SK-N-SH treated with all-trans-retinoic acid at 6 μM for 48 hours (cell line): Measurements from ENCODE around the gene MS4A3.
"Not testable (repeated sequence)": the region's sequence is repeated elsewhere in the genome, so short reads cannot be mapped to it uniquely, and the experiment has no call there.

Experiments used
- ATAC-seq: fragments of 200-7000 bp; cut with Tn5 transposase; 3 replicates; pipeline ENCODE4 v1.9.1; 2020; ENCODE audit warnings: mild to moderate bottlenecking, moderate library complexity
- ARNTL ChIP-seq: fragments of 450-650 bp; formaldehyde crosslinking; IDR thresholded peaks from 2 replicates; pipeline ENCODE4 v1.5.0; 2020; ENCODE audit warnings: low read depth, mild to moderate bottlenecking, moderate library complexity, borderline replicate concordance
- BACH2 ChIP-seq: fragments of 250-450 bp; sonication (Bioruptor Pico); IDR thresholded peaks from 2 replicates; pipeline ENCODE4 v1.9.0; 2021; ENCODE audit warnings: mild to moderate bottlenecking, borderline replicate concordance
- CSDC2 ChIP-seq: fragments of 250-450 bp; sonication (Bioruptor Pico); IDR thresholded peaks from 2 replicates; pipeline ENCODE4 v1.5.0; 2020; ENCODE audit warnings: mild to moderate bottlenecking, moderate library complexity
- GLIS3 ChIP-seq: fragments of 250-450 bp; sonication (Bioruptor Pico); IDR thresholded peaks from 2 replicates; pipeline ENCODE4 v1.5.0; 2020; ENCODE audit warnings: mild to moderate bottlenecking, moderate library complexity
- ISL1 ChIP-seq: fragments of 250-450 bp; sonication (Bioruptor Pico); IDR thresholded peaks from 2 replicates; pipeline ENCODE4 v2.1.2; 2022; ENCODE audit warnings: mild to moderate bottlenecking, moderate library complexity
- OSR1 ChIP-seq: fragments of 250-450 bp; sonication (Bioruptor Pico); IDR thresholded peaks from 2 replicates; pipeline ENCODE4 v1.8.0; 2022; ENCODE audit warnings: moderate library complexity, mild to moderate bottlenecking, inconsistent platforms
- PPARA ChIP-seq: fragments of 250-450 bp; sonication (Bioruptor Pico); IDR thresholded peaks from 2 replicates; pipeline ENCODE4 v1.5.0; 2020; ENCODE audit warnings: mild to moderate bottlenecking, borderline replicate concordance
- RARB ChIP-seq: fragments of 250-450 bp; sonication (Bioruptor Pico); IDR thresholded peaks from 2 replicates; pipeline ENCODE4 v1.8.0; 2021; ENCODE audit warnings: mild to moderate bottlenecking, moderate library complexity
- SNAI2 ChIP-seq: fragments of 250-450 bp; sonication (Bioruptor Pico); IDR thresholded peaks from 2 replicates; pipeline ENCODE4 v1.5.0; 2020; ENCODE audit warnings: mild to moderate bottlenecking, moderate library complexity
- TCF4 ChIP-seq: fragments of 250-450 bp; sonication (Bioruptor Pico); IDR thresholded peaks from 2 replicates; pipeline ENCODE4 v1.8.0; 2021; ENCODE audit warnings: mild to moderate bottlenecking, moderate library complexity, borderline replicate concordance
- TOX ChIP-seq: fragments of 250-450 bp; sonication (Bioruptor Pico); IDR thresholded peaks from 2 replicates; pipeline ENCODE4 v1.8.0; 2021; ENCODE audit warnings: mild to moderate bottlenecking, moderate library complexity, borderline replicate concordance
- ZC3H10 ChIP-seq: fragments of 250-450 bp; sonication (Bioruptor Pico); IDR thresholded peaks from 2 replicates; pipeline ENCODE4 v1.5.1; 2021; ENCODE audit warnings: mild to moderate bottlenecking, moderate library complexity
- ZFP3 ChIP-seq: fragments of 250-450 bp; sonication (Bioruptor Pico); IDR thresholded peaks from 2 replicates; pipeline ENCODE4 v1.5.0; 2020; ENCODE audit warnings: mild to moderate bottlenecking, moderate library complexity
- ZFP30 ChIP-seq: fragments of 450-650 bp; formaldehyde crosslinking; IDR thresholded peaks from 2 replicates; pipeline ENCODE4 v1.5.0; 2022; ENCODE audit warnings: mild to moderate bottlenecking, moderate library complexity
- ZNF565 ChIP-seq: fragments of 450-650 bp; formaldehyde crosslinking; conservative IDR thresholded peaks from 2 replicates; pipeline ENCODE4 v1.5.0; 2020; ENCODE audit warnings: low read depth, mild to moderate bottlenecking, moderate library complexity
- ZNF70 ChIP-seq: fragments of 450-650 bp; formaldehyde crosslinking; IDR thresholded peaks from 2 replicates; pipeline ENCODE4 v1.5.0; 2020; ENCODE audit warnings: mild to moderate bottlenecking, moderate library complexity
- ZNF8 ChIP-seq: fragments of 450-650 bp; formaldehyde crosslinking; IDR thresholded peaks from 2 replicates; pipeline ENCODE4 v1.5.0; 2020; ENCODE audit warnings: mild to moderate bottlenecking, moderate library complexity
- TF ChIP-seq, protein P1 (sequence below): fragments of 250-450 bp; sonication (Bioruptor Pico); IDR thresholded peaks from 2 replicates; pipeline ENCODE4 v1.5.0; 2020; ENCODE audit warnings: mild to moderate bottlenecking, moderate library complexity
- TF ChIP-seq, protein P2 (sequence below): fragments of 250-450 bp; sonication (Bioruptor Pico); IDR thresholded peaks from 2 replicates; pipeline ENCODE4 v1.8.0; 2021; ENCODE audit warnings: low read depth, mild to moderate bottlenecking, moderate library complexity, borderline replicate concordance
- TF ChIP-seq, protein P3 (sequence below): fragments of 250-450 bp; sonication (Bioruptor Pico); IDR thresholded peaks from 2 replicates; pipeline ENCODE4 v1.5.1; 2021; ENCODE audit warnings: mild to moderate bottlenecking, moderate library complexity
- TF ChIP-seq, protein P4 (sequence below): fragments of 250-450 bp; sonication (Bioruptor Pico); IDR thresholded peaks from 2 replicates; pipeline ENCODE4 v1.5.1; 2020; ENCODE audit warnings: low read depth, mild to moderate bottlenecking, moderate library complexity

The MS4A3 gene

DNA sequence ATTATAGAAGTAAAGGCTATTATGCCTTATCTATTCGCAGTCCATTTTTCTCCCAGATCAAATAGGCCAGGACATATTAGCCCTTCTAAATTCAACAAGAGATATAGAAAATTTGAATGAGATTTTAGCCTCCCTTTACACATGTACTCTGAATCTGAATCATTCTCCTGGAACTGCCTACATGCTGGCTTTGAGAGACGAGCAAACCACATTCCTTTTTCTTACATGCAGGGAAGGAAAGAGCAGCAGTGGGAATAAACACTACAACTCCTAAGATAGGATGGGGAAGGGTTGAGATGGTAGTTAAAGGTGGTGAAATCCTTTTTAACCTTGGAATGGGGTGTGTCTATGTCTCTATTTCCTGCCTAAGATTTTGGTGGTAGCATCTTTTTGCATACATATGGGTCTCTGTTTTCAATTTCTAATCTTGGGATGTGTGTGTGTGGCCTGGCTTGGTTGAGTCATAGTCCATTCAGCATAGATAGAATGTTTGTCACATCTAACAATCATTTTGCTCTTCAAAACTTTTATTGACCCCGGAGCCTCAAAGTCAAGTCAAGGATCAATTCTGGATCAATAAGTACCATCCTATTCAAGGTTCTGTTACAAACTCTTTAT lies 27.3 kb upstream of the MS4A3 start:
- no peak for TF ChIP-seq ZFP3 (CRISPR knock-in tag)
- no peak for TF ChIP-seq ZNF8 (CRISPR knock-in tag)
- no peak for TF ChIP-seq ISL1 (CRISPR knock-in tag)
- no peak for ATAC-seq

DNA sequence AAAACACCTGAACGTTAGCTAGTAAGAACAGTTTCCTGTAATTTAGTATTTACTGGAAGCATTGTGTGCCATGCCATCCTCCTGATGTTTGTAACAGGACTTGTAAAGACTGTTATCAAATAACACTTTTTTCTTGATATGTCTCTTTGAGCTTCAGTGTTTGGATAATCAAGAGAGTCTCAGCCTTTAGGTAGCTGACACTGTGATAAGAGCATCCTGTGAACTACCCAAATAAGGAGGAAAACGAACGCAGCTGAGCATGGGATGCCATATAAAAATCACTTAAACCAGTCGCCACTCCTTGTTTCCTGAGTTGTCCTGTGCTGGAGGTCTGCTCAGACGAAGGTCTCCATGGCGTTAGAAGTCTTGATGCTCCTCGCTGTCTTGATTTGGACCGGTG lies 16.4 kb upstream of the MS4A3 start, which contains the start of gene OOSP2:
TSS of gene OOSP2 (plus strand) at position 301 of the 400 bp plus-strand sequence. CDS start at position 352, 51 bp downstream.
- TF ChIP-seq ZFP3 (CRISPR knock-in tag) (no peak), TOX (CRISPR knock-in tag) (no peak), ZNF8 (CRISPR knock-in tag) (no peak), ZFP30 (CRISPR knock-in tag) (no peak), SNAI2 (CRISPR knock-in tag) (no peak), BACH2 (CRISPR knock-in tag) (no peak), PPARA (CRISPR knock-in tag) (no peak), ZNF70 (no peak), RARB (CRISPR knock-in tag) (no peak), ARNTL (CRISPR knock-in tag) (no peak), TCF4 (CRISPR knock-in tag) (no peak), ZNF565 (CRISPR knock-in tag) (no peak)
- TF ChIP-seq, protein P1, sequence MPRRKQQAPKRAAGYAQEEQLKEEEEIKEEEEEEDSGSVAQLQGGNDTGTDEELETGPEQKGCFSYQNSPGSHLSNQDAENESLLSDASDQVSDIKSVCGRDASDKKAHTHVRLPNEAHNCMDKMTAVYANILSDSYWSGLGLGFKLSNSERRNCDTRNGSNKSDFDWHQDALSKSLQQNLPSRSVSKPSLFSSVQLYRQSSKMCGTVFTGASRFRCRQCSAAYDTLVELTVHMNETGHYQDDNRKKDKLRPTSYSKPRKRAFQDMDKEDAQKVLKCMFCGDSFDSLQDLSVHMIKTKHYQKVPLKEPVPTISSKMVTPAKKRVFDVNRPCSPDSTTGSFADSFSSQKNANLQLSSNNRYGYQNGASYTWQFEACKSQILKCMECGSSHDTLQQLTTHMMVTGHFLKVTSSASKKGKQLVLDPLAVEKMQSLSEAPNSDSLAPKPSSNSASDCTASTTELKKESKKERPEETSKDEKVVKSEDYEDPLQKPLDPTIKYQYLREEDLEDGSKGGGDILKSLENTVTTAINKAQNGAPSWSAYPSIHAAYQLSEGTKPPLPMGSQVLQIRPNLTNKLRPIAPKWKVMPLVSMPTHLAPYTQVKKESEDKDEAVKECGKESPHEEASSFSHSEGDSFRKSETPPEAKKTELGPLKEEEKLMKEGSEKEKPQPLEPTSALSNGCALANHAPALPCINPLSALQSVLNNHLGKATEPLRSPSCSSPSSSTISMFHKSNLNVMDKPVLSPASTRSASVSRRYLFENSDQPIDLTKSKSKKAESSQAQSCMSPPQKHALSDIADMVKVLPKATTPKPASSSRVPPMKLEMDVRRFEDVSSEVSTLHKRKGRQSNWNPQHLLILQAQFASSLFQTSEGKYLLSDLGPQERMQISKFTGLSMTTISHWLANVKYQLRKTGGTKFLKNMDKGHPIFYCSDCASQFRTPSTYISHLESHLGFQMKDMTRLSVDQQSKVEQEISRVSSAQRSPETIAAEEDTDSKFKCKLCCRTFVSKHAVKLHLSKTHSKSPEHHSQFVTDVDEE (CRISPR knock-in tag) = no peak
- TF ChIP-seq, protein P2, sequence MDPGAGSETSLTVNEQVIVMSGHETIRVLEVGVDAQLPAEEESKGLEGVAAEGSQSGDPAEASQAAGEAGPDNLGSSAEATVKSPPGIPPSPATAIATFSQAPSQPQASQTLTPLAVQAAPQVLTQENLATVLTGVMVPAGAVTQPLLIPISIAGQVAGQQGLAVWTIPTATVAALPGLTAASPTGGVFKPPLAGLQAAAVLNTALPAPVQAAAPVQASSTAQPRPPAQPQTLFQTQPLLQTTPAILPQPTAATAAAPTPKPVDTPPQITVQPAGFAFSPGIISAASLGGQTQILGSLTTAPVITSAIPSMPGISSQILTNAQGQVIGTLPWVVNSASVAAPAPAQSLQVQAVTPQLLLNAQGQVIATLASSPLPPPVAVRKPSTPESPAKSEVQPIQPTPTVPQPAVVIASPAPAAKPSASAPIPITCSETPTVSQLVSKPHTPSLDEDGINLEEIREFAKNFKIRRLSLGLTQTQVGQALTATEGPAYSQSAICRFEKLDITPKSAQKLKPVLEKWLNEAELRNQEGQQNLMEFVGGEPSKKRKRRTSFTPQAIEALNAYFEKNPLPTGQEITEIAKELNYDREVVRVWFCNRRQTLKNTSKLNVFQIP (CRISPR knock-in tag) = no peak
- TF ChIP-seq, protein P3, sequence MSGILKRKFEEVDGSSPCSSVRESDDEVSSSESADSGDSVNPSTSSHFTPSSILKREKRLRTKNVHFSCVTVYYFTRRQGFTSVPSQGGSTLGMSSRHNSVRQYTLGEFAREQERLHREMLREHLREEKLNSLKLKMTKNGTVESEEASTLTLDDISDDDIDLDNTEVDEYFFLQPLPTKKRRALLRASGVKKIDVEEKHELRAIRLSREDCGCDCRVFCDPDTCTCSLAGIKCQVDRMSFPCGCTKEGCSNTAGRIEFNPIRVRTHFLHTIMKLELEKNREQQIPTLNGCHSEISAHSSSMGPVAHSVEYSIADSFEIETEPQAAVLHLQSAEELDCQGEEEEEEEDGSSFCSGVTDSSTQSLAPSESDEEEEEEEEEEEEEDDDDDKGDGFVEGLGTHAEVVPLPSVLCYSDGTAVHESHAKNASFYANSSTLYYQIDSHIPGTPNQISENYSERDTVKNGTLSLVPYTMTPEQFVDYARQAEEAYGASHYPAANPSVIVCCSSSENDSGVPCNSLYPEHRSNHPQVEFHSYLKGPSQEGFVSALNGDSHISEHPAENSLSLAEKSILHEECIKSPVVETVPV = no peak
- TF ChIP-seq, protein P4, sequence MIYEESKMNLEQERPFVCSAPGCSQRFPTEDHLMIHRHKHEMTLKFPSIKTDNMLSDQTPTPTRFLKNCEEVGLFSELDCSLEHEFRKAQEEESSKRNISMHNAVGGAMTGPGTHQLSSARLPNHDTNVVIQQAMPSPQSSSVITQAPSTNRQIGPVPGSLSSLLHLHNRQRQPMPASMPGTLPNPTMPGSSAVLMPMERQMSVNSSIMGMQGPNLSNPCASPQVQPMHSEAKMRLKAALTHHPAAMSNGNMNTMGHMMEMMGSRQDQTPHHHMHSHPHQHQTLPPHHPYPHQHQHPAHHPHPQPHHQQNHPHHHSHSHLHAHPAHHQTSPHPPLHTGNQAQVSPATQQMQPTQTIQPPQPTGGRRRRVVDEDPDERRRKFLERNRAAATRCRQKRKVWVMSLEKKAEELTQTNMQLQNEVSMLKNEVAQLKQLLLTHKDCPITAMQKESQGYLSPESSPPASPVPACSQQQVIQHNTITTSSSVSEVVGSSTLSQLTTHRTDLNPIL = no peak
- ATAC-seq = no peak

DNA sequence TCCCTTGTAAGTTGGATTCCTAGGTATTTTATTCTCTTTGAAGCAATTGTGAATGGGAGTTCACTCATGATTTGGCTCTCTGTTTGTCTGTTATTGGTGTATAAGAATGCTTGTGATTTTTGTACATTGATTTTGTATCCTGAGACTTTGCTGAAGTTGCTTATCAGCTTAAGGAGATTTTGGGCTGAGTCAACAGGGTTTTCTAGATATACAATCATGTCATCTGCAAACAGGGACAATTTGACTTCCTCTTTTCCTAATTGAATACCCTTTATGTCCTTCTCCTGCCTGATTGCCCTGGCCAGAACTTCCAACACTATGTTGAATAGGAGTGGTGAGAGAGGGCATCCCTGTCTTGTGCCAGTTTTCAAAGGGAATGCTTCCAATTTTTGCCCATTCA lies 6.0 kb upstream of the MS4A3 start:
- ATAC-seq = not testable (repeated sequence)

DNA sequence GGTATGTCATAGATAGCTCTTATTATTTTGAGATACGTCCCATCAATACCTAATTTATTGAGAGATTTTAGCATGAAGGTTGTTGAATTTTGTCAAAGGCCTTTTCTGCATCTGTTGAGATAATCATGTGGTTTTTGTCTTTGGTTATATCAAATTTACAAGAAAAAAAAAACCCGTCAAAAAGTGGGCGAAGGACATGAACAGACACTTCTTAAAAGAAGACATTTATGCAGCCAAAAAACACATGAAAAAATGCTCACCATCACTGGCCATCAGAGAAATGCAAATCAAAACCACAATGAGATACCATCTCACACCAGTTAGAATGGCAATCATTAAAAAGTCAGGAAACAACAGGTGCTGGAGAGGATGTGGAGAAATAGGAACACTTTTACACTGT lies 5.6 kb upstream of the MS4A3 start:
- ATAC-seq = not testable (repeated sequence)

DNA sequence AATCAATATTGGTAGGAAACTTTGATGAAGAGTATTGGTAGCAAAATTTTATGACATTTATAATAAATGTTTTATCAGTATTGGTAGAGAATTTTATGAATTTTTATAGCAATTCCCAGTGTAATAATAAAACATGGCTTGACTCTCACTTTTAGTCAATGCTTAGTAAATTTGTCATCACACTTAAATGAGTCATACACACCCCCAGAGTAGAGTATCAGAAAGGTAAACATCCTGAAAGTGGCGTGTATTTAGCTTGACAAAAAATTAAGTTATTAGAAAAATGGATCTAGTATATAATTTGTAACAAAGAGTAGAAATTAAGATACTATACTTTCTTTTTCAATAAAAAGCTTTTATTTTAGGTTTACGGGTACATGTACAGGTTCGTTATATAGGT lies 2.6 kb downstream of the MS4A3 start:
- ATAC-seq = no peak
- no peak for TF ChIP-seq TCF4 (CRISPR knock-in tag)
- no peak for TF ChIP-seq ZFP3 (CRISPR knock-in tag)
- no peak for TF ChIP-seq ZC3H10 (CRISPR knock-in tag)
- TF ChIP-seq ZNF8 (CRISPR knock-in tag) = no peak
- no peak for TF ChIP-seq PPARA (CRISPR knock-in tag)
- no peak for TF ChIP-seq TOX (CRISPR knock-in tag)
- TF ChIP-seq CSDC2 (CRISPR knock-in tag) = no peak
- TF ChIP-seq, protein P1 (CRISPR knock-in tag) = no peak
- TF ChIP-seq GLIS3 (CRISPR knock-in tag) = no peak
- TF ChIP-seq RARB (CRISPR knock-in tag) = no peak
- no peak for TF ChIP-seq OSR1 (CRISPR knock-in tag)
- TF ChIP-seq, protein P3 = no peak
- TF ChIP-seq SNAI2 (CRISPR knock-in tag) = no peak
